Measurements from ENCODE around the gene RPL12. TPM values are rescaled to one million over a fixed set of nuclear protein-coding genes. Genes with fewer than 3 reads are reported as not detected.
"Not testable (repeated sequence)": the region's sequence is repeated elsewhere in the genome, so short reads cannot be mapped to it uniquely, and the experiment has no call there.

Gene RPL12
- total RNA-seq, 1 experiment from 2014 or later, result 1,607 TPM

GRCh38 chr9:127467621-127468020, 16.4 kb upstream of the RPL12 start:
- DNase-seq (ENCODE audit: low read depth), result no peak

GRCh38 chr9:127466407-127466917, 15.3 kb upstream of the RPL12 start:
- not testable (repeated sequence) for DNase-seq (ENCODE audit: low read depth)

GRCh38 chr9:127463911-127464310, 12.7 kb upstream of the RPL12 start:
- DNase-seq (ENCODE audit: low read depth), result no peak

- DNase-seq (ENCODE audit: low read depth), result no peak
Observed at GRCh38 chr9:127463382-127463781, 12.2 kb upstream of the RPL12 start.

- no peak for DNase-seq (ENCODE audit: low read depth)
Observed at GRCh38 chr9:127458921-127459320, 7.7 kb upstream of the RPL12 start.

GRCh38 chr9:127457191-127457878, 6.1 kb upstream of the RPL12 start:
- DNase-seq (ENCODE audit: low read depth), result no peak

GRCh38 chr9:127455324-127455992, 4.3 kb upstream of the RPL12 start:
- DNase-seq (ENCODE audit: low read depth), result no peak

GRCh38 chr9:127452691-127453090, 1.5 kb upstream of the RPL12 start:
- peak; percentile 32 for DNase-seq (ENCODE audit: low read depth)

GRCh38 chr9:127451858-127452656, 851 bp upstream of the RPL12 start:
- peak; percentile 54 for DNase-seq (ENCODE audit: low read depth)

GRCh38 chr9:127451608-127451857, 327 bp upstream of the RPL12 start:
- no peak for DNase-seq (ENCODE audit: low read depth)

- peak; percentile 36 for DNase-seq (ENCODE audit: low read depth)
Observed at GRCh38 chr9:127450243-127450760, 904 bp downstream of the RPL12 start.

GRCh38 chr9:127449332-127449966, 1.8 kb downstream of the RPL12 start:
- DNase-seq (ENCODE audit: low read depth), result no peak

- no peak for DNase-seq (ENCODE audit: low read depth)
Observed at GRCh38 chr9:127448112-127448805, 2.9 kb downstream of the RPL12 start.

- DNase-seq (ENCODE audit: low read depth), result no peak
Observed at GRCh38 chr9:127447416-127448111, 3.6 kb downstream of the RPL12 start.

GRCh38 chr9:127446713-127447415, 4.3 kb downstream of the RPL12 start:
- no peak for DNase-seq (ENCODE audit: low read depth)

- DNase-seq (ENCODE audit: low read depth), result no peak
Observed at GRCh38 chr9:127445851-127446712, 5.1 kb downstream of the RPL12 start.

GRCh38 chr9:127444921-127445850, 6.0 kb downstream of the RPL12 start:
- DNase-seq (ENCODE audit: low read depth), result peak; percentile 33

Data from RPMI7951 (cell line).